HEK293 (cell line): ENCODE data around the gene DRG1.

Experiments
- CTCF ChIA-PET: fragments of 350-600 bp; formaldehyde crosslinking; extraction: SDS; loops from one replicate; lab custom pipeline; 2021; ENCODE audit warnings: antibody characterized with exemption; lab: Yijun Ruan, JAX
- POLR2A ChIA-PET: fragments of 300-600 bp; formaldehyde crosslinking; extraction: SDS; loops from one replicate; lab custom pipeline; 2020; ENCODE audit warnings: antibody characterized with exemption, inconsistent platforms; lab: Yijun Ruan, JAX
- H3K27ac ChIP-seq: fragments of 200-500 bp; sonication (Bioruptor generic); 2 replicates; pipeline ENCODE4 v1.5.1; 2014; ENCODE audit warnings: low read depth, low read length, control low read depth, inconsistent platforms; ENCODE audit errors: extremely low read depth
- H3K36me3 ChIP-seq, 2 experiments: fragments of 200-500 bp in 1 of 2; sonication (Bioruptor generic) in 1 of 2; 1 replicate in 1 of 2; 2 replicates in 1 of 2; pipeline ENCODE4 v1.5.1; 2014 to 2017; ENCODE audit warnings: inconsistent platforms in 2 of 2, low read length in 2 of 2; ENCODE audit not compliant: control insufficient read depth in 2 of 2, insufficient read depth in 1 of 2
- H3K4me1 ChIP-seq: fragments of 200-500 bp; sonication (Bioruptor generic); 2 replicates; pipeline ENCODE4 v1.5.1; 2014; ENCODE audit warnings: mild to moderate bottlenecking, low read length, inconsistent platforms; ENCODE audit not compliant: control insufficient read depth, insufficient read depth
- H3K4me3 ChIP-seq: 2 replicates; pipeline ENCODE4 v1.5.1; 2011; ENCODE audit warnings: low read depth, mild to moderate bottlenecking, control low read depth, low read length, moderate library complexity
- H3K9me3 ChIP-seq: fragments of 200-500 bp; sonication (Bioruptor generic); 2 replicates; pipeline ENCODE4 v1.5.1; 2014; ENCODE audit warnings: low read depth, low read length, inconsistent platforms; ENCODE audit not compliant: control insufficient read depth, insufficient read depth
- GLIS2 ChIP-seq: fragments of 450-650 bp; formaldehyde crosslinking; IDR thresholded peaks from 2 replicates; pipeline ENCODE4 v1.5.1; 2016; ENCODE audit warnings: missing biosample characterization, missing genetic modification characterization
- HOXD13 ChIP-seq: sonication (generic); formaldehyde crosslinking; IDR thresholded peaks from 2 replicates; pipeline ENCODE4 v1.8.0; 2022; ENCODE audit warnings: missing genetic modification reagents, borderline replicate concordance
- IKZF3 ChIP-seq: fragments of 450-650 bp; IDR thresholded peaks from 2 replicates; pipeline ENCODE4 v1.5.0; 2018; ENCODE audit warnings: missing biosample characterization, mild to moderate bottlenecking, missing genetic modification characterization, moderate library complexity
- INSM2 ChIP-seq: fragments of 450-650 bp; formaldehyde crosslinking; IDR thresholded peaks from 2 replicates; pipeline ENCODE4 v1.5.1; 2016; ENCODE audit warnings: missing biosample characterization, missing genetic modification characterization
- KLF8 ChIP-seq: fragments of 450-650 bp; formaldehyde crosslinking; IDR thresholded peaks from 2 replicates; pipeline ENCODE4 v1.5.1; 2016; ENCODE audit warnings: missing biosample characterization, missing genetic modification characterization
- MYNN ChIP-seq: fragments of 450-650 bp; formaldehyde crosslinking; IDR thresholded peaks from 2 replicates; pipeline ENCODE4 v1.5.1; 2016; ENCODE audit warnings: missing biosample characterization, missing genetic modification characterization, borderline replicate concordance
- REPIN1 ChIP-seq: fragments of 450-650 bp; formaldehyde crosslinking; IDR thresholded peaks from 2 replicates; pipeline ENCODE4 v1.5.1; 2017; ENCODE audit warnings: missing biosample characterization, missing genetic modification characterization, low read depth
- ZBTB17 ChIP-seq: fragments of 450-650 bp; formaldehyde crosslinking; IDR thresholded peaks from 2 replicates; pipeline ENCODE4 v1.5.1; 2016; ENCODE audit warnings: missing biosample characterization, missing genetic modification characterization
- ZNF146 ChIP-seq: fragments of 450-650 bp; formaldehyde crosslinking; IDR thresholded peaks from 2 replicates; pipeline ENCODE4 v1.5.1; 2016; ENCODE audit warnings: missing biosample characterization, missing genetic modification characterization
- ZNF2 ChIP-seq: fragments of 450-650 bp; formaldehyde crosslinking; IDR thresholded peaks from 2 replicates; pipeline ENCODE4 v1.5.1; 2016; ENCODE audit warnings: missing biosample characterization, missing genetic modification characterization
- ZNF292 ChIP-seq: fragments of 450-650 bp; formaldehyde crosslinking; IDR thresholded peaks from 2 replicates; pipeline ENCODE4 v1.5.1; 2016; ENCODE audit warnings: low read depth, missing biosample characterization, missing genetic modification characterization, borderline replicate concordance
- ZNF416 ChIP-seq: fragments of 450-650 bp; formaldehyde crosslinking; IDR thresholded peaks from 2 replicates; pipeline ENCODE4 v1.5.1; 2016; ENCODE audit warnings: missing biosample characterization, missing genetic modification characterization
- ZNF600 ChIP-seq: fragments of 450-650 bp; formaldehyde crosslinking; IDR thresholded peaks from 2 replicates; pipeline ENCODE4 v1.5.1; 2016; ENCODE audit warnings: missing biosample characterization, missing genetic modification characterization
- ZNF610 ChIP-seq: fragments of 450-650 bp; formaldehyde crosslinking; IDR thresholded peaks from 2 replicates; pipeline ENCODE4 v1.5.1; 2016; ENCODE audit warnings: missing biosample characterization, missing genetic modification characterization, borderline replicate concordance
- ZNF654 ChIP-seq: fragments of 450-650 bp; formaldehyde crosslinking; IDR thresholded peaks from 2 replicates; pipeline ENCODE4 v1.5.1; 2016; ENCODE audit warnings: low read depth, missing biosample characterization, missing genetic modification characterization
- ZNF670 ChIP-seq: fragments of 450-650 bp; formaldehyde crosslinking; IDR thresholded peaks from 2 replicates; pipeline ENCODE4 v1.5.1; 2016; ENCODE audit warnings: missing biosample characterization, missing genetic modification characterization, low read depth
- ZNF692 ChIP-seq: fragments of 450-650 bp; formaldehyde crosslinking; IDR thresholded peaks from 2 replicates; pipeline ENCODE4 v1.5.1; 2016; ENCODE audit warnings: missing biosample characterization, missing genetic modification characterization
- ZNF76 ChIP-seq: fragments of 450-650 bp; formaldehyde crosslinking; IDR thresholded peaks from 2 replicates; pipeline ENCODE4; 2016; ENCODE audit warnings: low read depth, missing biosample characterization, missing genetic modification characterization, borderline replicate concordance
- ZNF777 ChIP-seq: fragments of 450-650 bp; formaldehyde crosslinking; IDR thresholded peaks from 2 replicates; pipeline ENCODE4 v1.5.1; 2017; ENCODE audit warnings: missing biosample characterization, missing genetic modification characterization, borderline replicate concordance
- ZSCAN23 ChIP-seq: fragments of 450-650 bp; formaldehyde crosslinking; IDR thresholded peaks from 2 replicates; pipeline ENCODE4 v1.5.1; 2016; ENCODE audit warnings: missing biosample characterization, missing genetic modification characterization
- TF ChIP-seq, protein P1 (sequence below): fragments of 450-650 bp; formaldehyde crosslinking; IDR thresholded peaks from 2 replicates; pipeline ENCODE4 v1.5.1; 2016; ENCODE audit warnings: missing biosample characterization, missing genetic modification characterization
- TF ChIP-seq, protein P2 (sequence below): fragments of 450-650 bp; formaldehyde crosslinking; IDR thresholded peaks from 2 replicates; pipeline ENCODE4 v1.5.1; 2017; ENCODE audit warnings: missing biosample characterization, missing genetic modification characterization

DRG1 gene

DNA sequence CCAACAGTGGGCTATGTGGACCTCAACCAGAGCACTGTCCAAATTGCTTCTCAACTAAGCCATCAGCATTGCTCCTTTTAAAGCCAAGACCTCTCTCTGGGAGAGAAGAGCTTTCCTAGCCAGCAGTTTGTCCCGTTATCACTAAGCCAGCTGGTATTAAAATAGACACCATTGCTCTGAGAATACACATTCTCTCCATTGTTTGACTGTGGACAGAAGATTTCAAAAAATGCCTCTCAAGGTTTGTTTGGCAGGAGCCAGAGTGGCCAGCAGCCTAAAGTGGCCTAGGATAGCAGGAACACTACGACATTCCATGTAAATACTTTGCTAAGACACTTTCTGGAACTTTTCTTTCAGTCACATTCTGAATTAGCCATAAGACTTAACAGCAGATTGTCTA is 49.0 kb downstream of the DRG1 start (continued):
- TF ChIP-seq KLF8 (tag by site-specific recombination), result no peak
- TF ChIP-seq, all 188 proteins: peak for 0

GRCh38 chr22:31449506-31449905 is 50.1 kb downstream of the DRG1 start:
- Histone ChIP-seq H3K36me3 (peaks cover 53 to 90% of the 10 kb centered on the region in 2 experiments), H3K4me1 (no peaks in the 10 kb centered on the region), H3K27ac (no peak overlapping the region), H3K4me3 (no peak overlapping the region), H3K9me3 (no peaks in the 10 kb centered on the region)
- POLR2A ChIA-PET, result no interaction called here
- TF ChIP-seq ZNF292 (no peak), GLIS2 (tag by site-specific recombination) (no peak), ZNF146 (tag by site-specific recombination) (no peak)
- CTCF ChIA-PET, result interaction anchor here (0.5 to 0.8 kb wide), 2 partner anchors 20 to 257 kb away, joined by 3 read pairs; no protein-coding TSS in a partner anchor

GRCh38 chr22:31451709-31452571 is 52.5 kb downstream of the DRG1 start:
- CTCF ChIA-PET, result interaction anchor here (0.5 to 3.2 kb wide), 36 partner anchors 8 to 537 kb away, joined by 3 to 26 read pairs (median 4); no protein-coding TSS in a partner anchor
- TF ChIP-seq ZBTB17 (tag by site-specific recombination), result peak; percentile 46; the same call in 1 of the 2 replicates
- 0 out of 2 replicates have a peak, but pooled peaks have one; percentile 45 for TF ChIP-seq ZNF692
- TF ChIP-seq ZSCAN23 (tag by site-specific recombination), result no peak
- no peak for TF ChIP-seq ZNF76 (tag by site-specific recombination)
- TF ChIP-seq ZNF654, result peak; percentile 44
- no peak for TF ChIP-seq ZNF600 (tag by site-specific recombination)
- TF ChIP-seq REPIN1 (tag by site-specific recombination), result no peak
- peak; percentile 70 for TF ChIP-seq ZNF2
- no peak for TF ChIP-seq ZNF416 (tag by site-specific recombination)
- no peak for TF ChIP-seq ZNF670 (tag by site-specific recombination)
- no peak for TF ChIP-seq HOXD13 (CRISPR knock-in tag)
- no peak for TF ChIP-seq IKZF3
- no peak for TF ChIP-seq ZNF777
- Histone ChIP-seq H3K27ac (no peak overlapping the region), H3K4me1 (no peaks in the 10 kb centered on the region), H3K9me3 (no peaks in the 10 kb centered on the region), H3K4me3 (no peak overlapping the region), H3K36me3 (peaks cover 60 to 86% of the 10 kb centered on the region in 2 experiments)
- POLR2A ChIA-PET, result interaction anchor here (0.5 to 1.2 kb wide), 5 partner anchors 10 to 179 kb away, joined by 3 to 6 read pairs (median 3); no protein-coding TSS in a partner anchor

DNA sequence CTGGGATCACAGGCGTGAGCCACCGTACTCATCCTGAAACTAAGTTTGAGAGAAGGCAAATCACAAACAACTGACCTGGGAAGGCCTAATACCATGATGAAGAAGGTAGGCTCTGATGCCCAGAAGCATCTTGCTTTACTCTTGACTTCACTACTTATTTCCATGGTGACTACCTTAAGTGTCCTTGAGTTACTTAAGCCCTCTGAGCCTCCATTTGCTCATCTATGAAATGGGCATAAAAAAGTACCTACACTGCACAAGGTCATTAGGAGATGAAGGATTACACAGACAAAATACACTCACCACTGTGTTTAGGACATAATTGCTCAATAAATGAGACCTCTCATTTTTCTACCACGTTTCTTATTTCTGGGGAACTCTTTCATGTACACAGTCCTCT is 62.3 kb downstream of the DRG1 start:
- Histone ChIP-seq H3K9me3 (no peaks in the 10 kb centered on the region), H3K36me3 (peaks cover 76 to 89% of the 10 kb centered on the region in 2 experiments), H3K27ac (no peak overlapping the region), H3K4me3 (no peak overlapping the region), H3K4me1 (no peaks in the 10 kb centered on the region)
- ChIA-PET POLR2A (no interaction called here), CTCF (no interaction called here)
- TF ChIP-seq, protein P1, sequence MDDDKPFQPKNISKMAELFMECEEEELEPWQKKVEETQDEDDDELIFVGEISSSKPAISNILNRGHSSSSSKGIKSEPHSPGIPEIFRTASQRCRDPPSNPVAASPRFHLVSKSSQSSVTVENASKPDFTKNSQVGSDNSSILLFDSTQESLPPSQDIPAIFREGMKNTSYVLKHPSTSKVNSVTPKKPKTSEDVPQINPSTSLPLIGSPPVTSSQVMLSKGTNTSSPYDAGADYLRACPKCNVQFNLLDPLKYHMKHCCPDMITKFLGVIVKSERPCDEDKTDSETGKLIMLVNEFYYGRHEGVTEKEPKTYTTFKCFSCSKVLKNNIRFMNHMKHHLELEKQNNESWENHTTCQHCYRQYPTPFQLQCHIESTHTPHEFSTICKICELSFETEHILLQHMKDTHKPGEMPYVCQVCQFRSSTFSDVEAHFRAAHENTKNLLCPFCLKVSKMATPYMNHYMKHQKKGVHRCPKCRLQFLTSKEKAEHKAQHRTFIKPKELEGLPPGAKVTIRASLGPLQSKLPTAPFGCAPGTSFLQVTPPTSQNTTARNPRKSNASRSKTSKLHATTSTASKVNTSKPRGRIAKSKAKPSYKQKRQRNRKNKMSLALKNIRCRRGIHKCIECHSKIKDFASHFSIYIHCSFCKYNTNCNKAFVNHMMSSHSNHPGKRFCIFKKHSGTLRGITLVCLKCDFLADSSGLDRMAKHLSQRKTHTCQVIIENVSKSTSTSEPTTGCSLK (tag by site-specific recombination), result no peak
- TF ChIP-seq ZNF670 (tag by site-specific recombination), result no peak
- TF ChIP-seq INSM2, result no peak
- TF ChIP-seq MYNN, result no peak
- no peak for TF ChIP-seq ZNF610 (tag by site-specific recombination)
- TF ChIP-seq, protein P2, sequence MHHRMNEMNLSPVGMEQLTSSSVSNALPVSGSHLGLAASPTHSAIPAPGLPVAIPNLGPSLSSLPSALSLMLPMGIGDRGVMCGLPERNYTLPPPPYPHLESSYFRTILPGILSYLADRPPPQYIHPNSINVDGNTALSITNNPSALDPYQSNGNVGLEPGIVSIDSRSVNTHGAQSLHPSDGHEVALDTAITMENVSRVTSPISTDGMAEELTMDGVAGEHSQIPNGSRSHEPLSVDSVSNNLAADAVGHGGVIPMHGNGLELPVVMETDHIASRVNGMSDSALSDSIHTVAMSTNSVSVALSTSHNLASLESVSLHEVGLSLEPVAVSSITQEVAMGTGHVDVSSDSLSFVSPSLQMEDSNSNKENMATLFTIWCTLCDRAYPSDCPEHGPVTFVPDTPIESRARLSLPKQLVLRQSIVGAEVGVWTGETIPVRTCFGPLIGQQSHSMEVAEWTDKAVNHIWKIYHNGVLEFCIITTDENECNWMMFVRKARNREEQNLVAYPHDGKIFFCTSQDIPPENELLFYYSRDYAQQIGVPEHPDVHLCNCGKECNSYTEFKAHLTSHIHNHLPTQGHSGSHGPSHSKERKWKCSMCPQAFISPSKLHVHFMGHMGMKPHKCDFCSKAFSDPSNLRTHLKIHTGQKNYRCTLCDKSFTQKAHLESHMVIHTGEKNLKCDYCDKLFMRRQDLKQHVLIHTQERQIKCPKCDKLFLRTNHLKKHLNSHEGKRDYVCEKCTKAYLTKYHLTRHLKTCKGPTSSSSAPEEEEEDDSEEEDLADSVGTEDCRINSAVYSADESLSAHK (tag by site-specific recombination), result no peak
